ENCODE measurements around the gene CRYL1. TPM values are rescaled to one million over a fixed set of nuclear protein-coding genes. Genes with fewer than 3 reads are reported as not detected.

The CRYL1 gene
- total and polyA plus RNA-seq, 2 donors (not counting 1 experiment from before 2014, with no cell fraction given), result 6.5 to 15.1 TPM

- Histone ChIP-seq H3K79me2 (ENCODE audit: control insufficient read depth, insufficient read depth, low read length) (no peaks in the 10 kb centered on the region), H3K4me2 (replicated peaks; ENCODE audit: low read depth, low read length, poor library complexity, severe bottlenecking) (no peak overlapping the region), H3K9me3 (ENCODE audit: control extremely low read depth in 1 of 3, control insufficient read depth in 2 of 3, insufficient read depth in 1 of 3, low read length in 2 of 3) (peaks cover 0 to 8% (median 0%) of the 10 kb centered on the region in 3 donors), H3K4me3 (ENCODE audit: control extremely low read depth in 1 of 5, extremely low read depth in 1 of 5, insufficient read depth in 1 of 5, low read depth in 2 of 5, low read length in 4 of 5) (no peak overlapping the region), H4K20me1 (ENCODE audit: control insufficient read depth, insufficient read depth, low read length, poor library complexity, severe bottlenecking) (no peaks in the 10 kb centered on the region), H2AFZ (ENCODE audit: insufficient read depth, low read depth, low read length, poor library complexity, severe bottlenecking) (no peak overlapping the region), H3K27me3 (replicated peaks in 1 of 4; ENCODE audit: control extremely low read depth in 1 of 4, control insufficient read depth in 3 of 4, insufficient read depth in 4 of 4, low read length in 3 of 4) (no peaks in the 10 kb centered on the region), H3K4me1 (ENCODE audit: control insufficient read depth in 2 of 2, insufficient read depth in 2 of 2, low read length in 2 of 2) (peaks cover 0 to 1% of the 10 kb centered on the region in 2 donors), H3K27ac (ENCODE audit: low read length in 2 of 2) (no peak overlapping the region), H3K36me3 (replicated peaks in 1 of 2; ENCODE audit: control extremely low read depth in 1 of 2, control insufficient read depth in 1 of 2, extremely low read depth in 1 of 2, insufficient read depth in 2 of 2, low read length in 1 of 2) (no peaks in the 10 kb centered on the region), H3K9ac (ENCODE audit: low read length) (no peak overlapping the region)
- ATAC-seq (ENCODE audit: low read depth) (no peak), DNase-seq (no peak)
- Mint-ChIP-seq H3K9me3 (ENCODE audit: insufficient read depth) (no peaks in the 10 kb centered on the region), H3K27me3 (no peaks in the 10 kb centered on the region), H3K27ac (no peak overlapping the region), H3K4me3 (no peak overlapping the region), H3K4me1 (peaks cover 8% of the 10 kb centered on the region)
- TF ChIP-seq EZH2 (IDR thresholded peaks at IDR 0.05; ENCODE audit: borderline replicate concordance, insufficient read depth, low read depth, low read length, poor library complexity, severe bottlenecking) (no peak), CTCF (IDR thresholded peaks at IDR 0.05) (no peak)
- 100% methylated on average over 1 of the region's 2 CpGs for WGBS (ENCODE audit: insufficient coverage)
- POLR2A ChIA-PET, result interaction anchor here (0.7 kb wide), 1 partner anchor 1220 kb away, joined by 4 read pairs; no protein-coding TSS in a partner anchor
- intact Hi-C loops (cut with micrococcal nuclease), result no loop called here
- CTCF ChIA-PET, result no interaction called here
Observed at GRCh38 chr13:20456737-20457136, 68.9 kb downstream of the CRYL1 start.

DNA sequence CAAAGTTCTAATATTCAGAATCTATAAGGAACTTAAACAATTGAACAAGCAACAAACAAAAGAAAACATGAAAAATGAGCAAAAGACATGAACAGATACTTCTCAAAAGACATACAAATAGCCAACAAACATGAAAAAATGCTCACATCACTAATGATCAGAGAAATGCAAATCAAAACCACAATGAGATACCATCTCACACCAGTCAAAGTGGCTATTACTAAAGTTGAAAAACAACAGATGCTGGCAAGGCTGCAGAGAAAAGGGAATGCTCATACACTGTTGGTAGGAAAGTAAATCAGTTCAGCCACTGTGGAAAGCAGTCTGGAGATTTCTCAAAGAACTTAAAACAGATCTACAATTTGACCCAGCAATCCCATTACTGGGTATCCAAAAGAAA is 74.3 kb downstream of the CRYL1 start:
- Mint-ChIP-seq H3K4me1 (peaks cover 10% of the 10 kb centered on the region), H3K27ac (no peak overlapping the region), H3K9me3 (ENCODE audit: insufficient read depth) (peaks cover 16% of the 10 kb centered on the region), H3K27me3 (no peaks in the 10 kb centered on the region), H3K4me3 (no peak overlapping the region)
- no peaks in the 10 kb centered on the region for H4K20me1 ChIP-seq (ENCODE audit: control insufficient read depth, insufficient read depth, low read length, poor library complexity, severe bottlenecking)
- no peak overlapping the region for H3K9ac ChIP-seq (ENCODE audit: low read length)
- POLR2A ChIA-PET, result no interaction called here
- H3K27me3 ChIP-seq (replicated peaks in 1 of 4; ENCODE audit: control extremely low read depth in 1 of 4, control insufficient read depth in 3 of 4, insufficient read depth in 4 of 4, low read length in 3 of 4), result no peaks in the 10 kb centered on the region
- H3K4me1 ChIP-seq (ENCODE audit: control insufficient read depth in 2 of 2, insufficient read depth in 2 of 2, low read length in 2 of 2), result peaks cover 0 to 6% of the 10 kb centered on the region in 2 donors
- no peak overlapping the region for H3K4me3 ChIP-seq (ENCODE audit: control extremely low read depth in 1 of 5, extremely low read depth in 1 of 5, insufficient read depth in 1 of 5, low read depth in 2 of 5, low read length in 4 of 5)
- intact Hi-C loops (cut with micrococcal nuclease), result no loop called here
- ATAC-seq (ENCODE audit: low read depth) (no peak), DNase-seq (no peak)
- no peaks in the 10 kb centered on the region for H3K36me3 ChIP-seq (replicated peaks in 1 of 2; ENCODE audit: control extremely low read depth in 1 of 2, control insufficient read depth in 1 of 2, extremely low read depth in 1 of 2, insufficient read depth in 2 of 2, low read length in 1 of 2)
- H3K27ac ChIP-seq (ENCODE audit: low read length in 2 of 2), result no peak overlapping the region
- no peak overlapping the region for H3K4me2 ChIP-seq (replicated peaks; ENCODE audit: low read depth, low read length, poor library complexity, severe bottlenecking)
- no peak overlapping the region for H2AFZ ChIP-seq (ENCODE audit: insufficient read depth, low read depth, low read length, poor library complexity, severe bottlenecking)
- no peak for TF ChIP-seq EZH2 (IDR thresholded peaks at IDR 0.05; ENCODE audit: borderline replicate concordance, insufficient read depth, low read depth, low read length, poor library complexity, severe bottlenecking)
- no peak for TF ChIP-seq CTCF (IDR thresholded peaks at IDR 0.05)
- H3K9me3 ChIP-seq (ENCODE audit: control extremely low read depth in 1 of 3, control insufficient read depth in 2 of 3, insufficient read depth in 1 of 3, low read length in 2 of 3), result peaks cover 5 to 18% (median 15%) of the 10 kb centered on the region in 3 donors
- no peaks in the 10 kb centered on the region for H3K79me2 ChIP-seq (ENCODE audit: control insufficient read depth, insufficient read depth, low read length)
- CTCF ChIA-PET, result no interaction called here
